ENCODE measurements around the gene ATP8B3.

ATP8B3 gene

DNA sequence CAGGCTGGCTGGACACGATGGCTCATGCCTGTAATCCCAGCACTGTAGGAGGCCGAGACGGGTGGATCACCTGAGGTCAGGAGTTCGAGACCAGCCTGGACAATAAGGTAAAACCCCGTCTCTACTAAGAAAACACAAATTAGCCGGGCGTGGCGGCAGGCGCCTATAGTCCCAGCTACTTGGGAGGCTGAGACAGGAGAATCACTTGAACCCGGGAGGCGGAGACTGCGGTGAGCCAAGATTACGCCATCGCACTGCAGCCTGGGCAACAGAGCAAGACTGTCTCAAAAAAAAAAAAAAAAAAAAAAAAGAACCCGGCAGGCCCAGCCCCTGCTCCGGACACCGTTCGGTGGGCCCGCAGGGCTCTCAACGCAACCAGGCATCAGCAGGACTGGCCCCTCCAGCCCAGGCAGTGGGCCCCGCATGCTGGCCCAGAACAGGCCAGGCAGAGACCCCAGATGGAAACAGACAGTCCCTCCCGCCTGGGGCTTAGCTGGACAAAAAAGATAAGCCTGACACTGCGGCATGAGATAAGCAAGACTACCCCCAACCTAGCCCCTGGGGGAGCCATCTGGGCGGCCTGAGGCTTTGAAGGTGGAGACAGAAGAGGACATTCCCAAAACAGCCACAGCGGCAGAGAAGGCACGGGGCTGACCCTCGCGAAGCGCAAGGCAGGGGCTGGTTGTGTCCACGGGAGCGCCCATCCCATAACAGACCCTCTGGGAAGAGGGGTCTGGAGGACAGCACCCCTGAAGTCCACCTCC lies 24.6 kb upstream of the ATP8B3 start:
- DNase-seq, result no peak

DNA sequence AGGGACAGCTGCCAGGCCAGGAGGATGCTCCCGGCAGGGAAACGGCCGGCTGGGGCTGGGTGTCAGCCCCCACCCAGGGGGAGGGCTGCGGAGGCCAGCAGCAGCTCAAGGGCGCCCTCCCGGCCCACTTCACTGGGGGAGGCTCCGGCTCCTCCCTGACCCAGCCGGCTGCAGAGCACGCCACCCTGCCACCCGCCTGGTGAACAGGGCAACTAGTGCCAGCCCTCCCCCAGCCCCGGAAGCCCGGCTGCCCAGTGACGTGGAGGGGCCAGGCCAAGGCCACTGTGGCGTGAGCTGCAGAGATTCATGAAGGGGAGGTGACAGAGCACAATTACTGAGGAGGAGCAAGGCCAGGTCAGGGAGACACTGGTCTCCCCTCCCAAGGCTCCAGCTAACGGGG lies 21.5 kb upstream of the ATP8B3 start:
- no peak for DNase-seq

DNA sequence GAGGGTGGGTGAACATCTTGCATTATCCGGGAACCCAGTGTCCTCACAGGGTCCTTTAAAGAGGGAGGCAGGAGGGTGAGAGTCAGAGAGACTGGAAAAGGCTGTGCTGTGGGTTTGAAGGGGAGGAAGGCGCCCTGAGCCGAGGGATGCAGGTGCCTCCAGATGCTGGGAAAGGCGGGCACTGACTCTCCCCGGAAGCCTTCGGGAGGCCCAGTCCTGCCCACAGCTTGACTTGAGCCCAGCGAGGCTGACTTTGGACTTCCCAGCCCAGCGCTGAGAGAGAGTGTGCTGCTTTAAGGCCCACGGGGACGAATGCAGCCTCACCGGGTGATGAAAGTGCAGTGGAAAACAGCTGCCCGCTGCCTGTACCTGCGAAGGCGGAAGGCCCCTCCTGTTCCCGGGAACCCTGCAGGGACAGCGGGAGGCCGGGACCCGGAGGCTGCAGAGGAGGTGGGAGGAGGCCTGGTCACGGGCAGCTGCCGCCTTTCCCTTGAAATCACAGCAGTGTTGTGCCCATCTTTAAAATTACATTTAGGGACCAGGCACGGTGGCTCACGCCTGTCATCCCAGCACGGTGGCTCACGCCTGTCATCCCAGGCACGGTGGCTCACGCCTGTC lies 20.1 kb upstream of the ATP8B3 start:
- no peak for DNase-seq

DNA sequence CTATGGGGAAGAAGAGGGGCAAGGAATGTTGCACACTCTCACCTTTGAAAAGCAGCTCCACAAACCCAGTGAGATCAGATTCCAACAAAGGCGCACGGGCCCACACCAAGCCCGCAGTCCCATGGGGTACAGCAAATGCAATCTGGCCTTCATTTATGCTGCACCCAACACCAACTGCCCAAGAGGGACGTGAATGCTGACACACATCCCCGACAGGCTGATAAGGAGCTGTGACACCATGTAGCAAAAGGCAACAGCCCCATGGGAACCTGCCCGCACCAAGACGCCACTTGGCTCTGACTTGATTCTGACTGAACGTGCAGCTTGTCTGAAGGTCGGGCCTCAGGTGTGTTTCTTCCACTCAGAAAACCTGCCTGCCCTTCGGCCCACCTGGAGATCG lies 18.9 kb upstream of the ATP8B3 start:
- DNase-seq, result no peak

DNA sequence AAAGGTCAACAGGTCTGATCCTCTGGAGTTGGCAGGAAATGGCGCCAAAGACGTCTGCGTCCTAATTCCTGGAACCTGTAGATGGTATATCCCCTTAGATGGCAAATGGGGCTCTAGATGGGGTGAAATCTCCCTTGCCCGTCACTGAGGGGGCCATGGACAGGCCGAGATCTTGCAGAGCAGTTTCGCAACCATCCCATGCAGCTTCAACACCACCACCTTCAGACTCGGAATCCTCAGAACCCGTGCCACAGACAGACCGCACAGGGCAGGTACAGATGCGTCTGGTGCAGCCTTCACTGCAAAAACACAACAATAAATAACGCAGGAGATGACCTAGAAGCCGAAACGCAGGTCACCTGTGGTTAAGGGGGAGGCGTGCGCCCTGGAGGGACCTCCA lies 18.5 kb upstream of the ATP8B3 start:
- no peak for DNase-seq

DNA sequence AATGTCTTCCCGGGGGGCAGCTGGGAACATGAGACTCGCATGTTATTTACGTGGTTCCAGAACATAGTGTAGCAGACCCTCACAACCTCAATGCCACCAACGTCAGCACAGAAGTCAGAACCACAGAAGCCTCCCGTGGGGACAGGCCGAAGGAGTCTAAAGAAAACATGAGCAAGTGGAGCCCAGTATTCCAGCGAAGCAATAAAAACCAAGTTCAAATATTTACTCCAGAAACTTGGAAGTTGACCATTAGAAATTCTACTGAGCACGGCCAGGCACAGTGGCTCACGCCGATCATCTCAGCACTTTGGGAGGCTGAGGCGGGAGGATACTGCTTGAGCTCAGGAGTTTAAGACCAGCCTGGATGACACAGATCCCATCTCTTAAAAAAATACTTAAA lies 17.9 kb upstream of the ATP8B3 start:
- no peak for DNase-seq

DNA sequence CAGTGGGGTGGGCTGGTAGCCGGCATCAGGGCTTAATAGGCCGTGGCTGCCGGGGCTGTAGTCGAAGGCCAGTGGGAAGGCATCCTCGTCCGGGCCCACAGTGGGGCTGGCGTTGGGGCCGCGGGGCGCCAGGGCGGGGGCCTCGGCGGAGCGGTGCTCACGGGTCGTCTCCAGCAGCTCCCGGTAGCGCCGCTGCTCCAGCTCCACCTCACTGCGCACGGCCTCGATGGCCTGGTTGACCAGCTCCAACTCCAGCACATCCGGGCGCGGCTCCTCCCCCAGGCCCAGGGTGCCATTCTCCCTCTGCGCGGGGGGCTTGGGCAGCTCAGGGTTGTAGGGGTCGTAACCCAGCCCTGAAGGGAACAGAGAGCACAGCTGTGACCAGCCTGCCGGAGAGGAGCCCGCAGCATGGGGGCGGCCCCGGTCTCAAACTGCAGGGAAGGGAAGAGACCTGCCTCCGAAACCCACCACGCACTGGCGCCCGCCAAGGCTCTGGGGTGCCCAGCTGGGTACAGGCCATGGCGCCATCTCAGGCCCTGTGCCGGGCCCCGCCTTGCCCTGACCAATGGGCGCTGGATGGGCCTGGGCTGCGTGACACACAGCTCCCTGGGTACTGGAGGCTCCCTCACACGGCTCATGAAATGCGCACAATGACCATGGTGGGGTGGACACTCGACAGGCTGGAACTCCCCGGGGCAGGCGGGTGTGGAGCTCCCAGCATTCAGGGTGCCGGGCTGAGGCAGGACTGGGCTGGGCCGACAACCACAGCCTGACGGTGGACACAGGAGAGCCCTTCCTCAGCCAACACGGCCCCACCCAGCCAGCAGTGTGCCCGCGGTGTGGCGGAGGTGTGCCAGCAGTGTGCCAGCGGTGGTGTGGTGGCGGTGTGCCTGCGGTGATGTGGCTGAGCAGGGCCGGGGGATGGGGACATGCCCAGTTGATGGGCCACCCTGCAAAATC lies 16.5 kb upstream of the ATP8B3 start:
- DNase-seq, result no peak

DNA sequence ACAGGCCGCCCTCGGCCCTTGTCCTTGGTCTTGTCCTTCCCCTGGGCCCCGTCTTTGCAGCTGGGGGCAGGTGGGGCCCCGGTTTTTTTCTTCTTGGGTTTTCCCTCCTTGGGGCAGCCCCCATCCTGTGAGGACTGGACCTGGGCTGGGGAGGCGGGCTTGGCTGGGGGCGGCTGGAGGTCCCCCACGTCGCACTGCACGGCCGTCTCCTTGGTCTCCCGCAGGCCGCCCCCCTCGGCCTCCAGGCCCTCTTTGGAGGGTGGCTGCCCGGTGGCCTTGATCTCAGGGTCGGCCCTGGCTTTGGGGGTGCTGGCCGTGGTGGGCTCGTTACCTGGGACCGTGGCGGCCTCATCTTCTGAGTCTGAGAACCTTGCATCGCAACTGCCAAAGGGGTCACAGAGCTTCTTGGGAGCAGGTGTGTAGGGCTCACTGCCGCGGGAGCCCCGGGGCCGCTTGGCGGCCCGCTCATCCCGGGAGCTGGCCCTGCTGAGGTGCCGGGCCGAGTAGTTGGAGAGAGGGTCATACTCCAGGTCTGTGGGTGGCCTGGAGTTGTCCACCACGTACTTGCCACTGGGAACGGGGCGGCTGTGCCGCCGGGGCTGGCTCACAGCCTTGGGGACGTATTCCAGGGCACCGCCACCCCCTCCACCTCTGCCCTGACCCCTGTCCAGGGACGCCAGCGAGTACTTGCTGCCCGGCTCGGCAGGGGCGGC lies 15.6 kb upstream of the ATP8B3 start:
- no peak for DNase-seq

DNA sequence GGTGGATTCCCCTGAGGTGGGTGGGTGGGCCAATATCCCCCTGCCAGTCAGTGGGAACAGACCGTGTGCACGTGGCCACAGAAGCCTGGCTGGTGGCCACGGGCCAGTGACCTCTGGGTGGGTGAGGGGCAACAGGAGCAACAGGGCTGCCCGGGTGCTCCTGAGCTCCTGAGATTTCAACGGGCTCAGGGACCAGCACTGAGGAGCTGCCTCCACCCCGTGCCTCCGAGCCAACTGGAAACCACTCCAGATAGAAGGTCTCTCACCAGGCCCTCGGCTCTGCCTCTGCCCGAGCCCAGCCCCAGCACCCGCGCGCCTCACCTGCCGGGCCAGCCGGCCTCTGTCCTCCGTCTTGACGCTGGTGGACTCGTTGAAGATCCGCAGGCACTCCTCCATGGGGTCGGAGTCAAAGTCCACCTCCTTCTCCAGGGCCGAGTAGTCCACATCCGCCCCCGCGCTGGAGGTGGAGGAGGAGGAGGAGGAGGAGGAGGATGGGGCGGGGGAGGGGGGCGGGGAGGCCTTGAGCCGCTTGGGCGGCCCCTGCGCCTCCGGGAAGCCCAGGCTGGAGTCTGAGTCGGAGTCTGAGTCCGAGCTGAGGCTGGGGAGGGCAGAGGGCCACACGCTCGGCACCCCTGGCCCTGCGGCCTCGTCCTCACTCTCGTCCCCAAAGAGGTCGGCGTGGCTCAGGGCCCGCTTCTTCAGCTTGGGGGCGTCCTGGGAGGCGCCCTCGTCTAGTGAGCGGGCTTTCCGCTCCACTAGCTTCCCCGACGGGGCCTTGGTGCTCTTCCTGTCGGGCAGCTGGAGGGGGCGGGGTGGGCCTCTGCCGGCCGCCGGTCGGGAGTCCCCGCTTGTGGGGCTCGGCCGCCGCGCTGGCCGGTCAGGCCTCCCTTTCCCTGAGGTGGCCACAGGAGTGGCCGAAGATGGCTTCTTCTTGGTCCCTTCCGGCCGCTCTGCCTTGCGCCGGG lies 14.8 kb upstream of the ATP8B3 start:
- DNase-seq, result no peak

DNA sequence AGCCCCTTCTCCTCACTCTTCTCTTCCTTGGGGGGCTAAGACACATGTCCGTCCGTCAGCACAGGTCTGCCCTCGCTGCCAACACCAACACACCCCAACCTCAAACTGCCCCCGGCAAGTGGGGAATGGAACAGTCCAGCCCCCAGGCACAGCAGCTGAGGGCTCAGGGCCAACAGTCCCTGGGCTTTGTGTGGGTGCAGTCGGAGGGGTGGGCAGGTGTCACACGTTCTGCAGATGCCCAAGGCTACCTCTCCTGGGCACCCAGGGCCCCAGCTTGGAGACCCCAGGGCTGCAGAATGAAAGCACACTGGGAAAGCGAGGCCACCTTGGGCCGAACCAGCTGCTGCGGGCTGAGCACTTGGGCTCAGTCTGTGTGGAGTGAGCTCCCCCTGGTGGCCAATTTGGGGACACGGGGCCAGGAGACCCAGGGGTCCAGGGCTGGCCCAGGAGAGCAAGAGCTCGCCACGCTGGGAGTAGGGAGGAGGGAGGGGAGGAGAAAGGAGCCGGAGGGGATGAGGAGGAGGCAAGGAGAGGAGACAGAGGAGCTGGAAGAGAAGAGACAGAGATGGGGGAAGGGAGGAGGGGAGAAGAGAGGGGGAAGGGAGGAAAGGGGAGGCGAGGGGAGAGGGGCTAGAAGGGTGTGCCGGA lies 14.0 kb upstream of the ATP8B3 start:
- DNase-seq, result no peak

DNA sequence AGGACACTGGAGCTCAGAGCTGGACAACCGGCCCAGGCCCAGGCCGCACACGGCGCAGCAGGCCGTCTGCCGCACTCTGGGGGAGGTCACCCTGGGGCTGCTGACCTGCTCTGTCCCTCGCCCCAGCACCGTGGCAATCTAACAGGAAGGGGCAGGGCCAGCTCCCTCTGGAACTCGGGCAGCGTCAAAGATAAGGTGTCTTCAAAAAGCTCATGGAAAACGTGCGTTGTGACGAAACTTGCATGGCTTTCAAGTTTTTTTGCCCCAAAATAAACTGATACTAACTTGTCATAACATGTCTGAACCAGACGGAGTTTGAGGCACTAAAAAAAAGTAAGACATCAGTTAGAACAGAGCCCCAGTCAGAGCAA lies 12.2 kb upstream of the ATP8B3 start:
- no peak for DNase-seq

DNA sequence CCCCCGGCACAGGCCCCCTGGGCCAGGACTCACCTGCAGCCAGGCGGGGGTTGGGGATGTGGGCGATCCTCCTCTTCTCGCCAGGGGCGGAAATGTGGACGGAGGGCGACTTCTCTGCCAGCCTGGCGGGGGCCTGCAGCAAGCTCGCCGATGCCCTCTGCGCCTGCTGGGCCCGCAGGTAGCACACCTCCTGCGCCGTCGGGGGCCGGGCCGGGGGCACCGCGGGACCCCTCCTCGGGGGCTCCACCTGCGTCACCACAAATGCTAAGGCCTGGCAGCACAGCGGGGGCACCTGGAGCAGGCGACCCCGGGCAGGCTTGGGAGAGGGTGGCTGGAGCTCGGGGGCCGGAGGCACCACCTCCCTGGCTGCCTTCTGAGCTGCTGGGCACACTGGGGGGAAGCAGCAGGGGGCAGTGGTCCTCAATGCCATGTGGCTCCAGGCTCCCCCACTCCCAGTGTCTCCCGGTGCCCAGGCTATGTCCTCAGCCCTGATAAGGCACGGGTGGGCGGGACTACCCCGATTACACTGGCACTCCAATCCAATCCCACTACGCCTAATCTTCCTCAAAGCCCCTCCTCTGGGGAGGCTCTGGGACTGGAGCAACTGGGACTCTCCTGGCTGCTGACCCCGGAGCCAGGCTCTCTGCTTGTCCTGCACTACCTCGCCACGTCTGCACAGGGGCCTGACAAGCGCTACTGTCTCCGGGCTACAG lies 11.6 kb upstream of the ATP8B3 start:
- DNase-seq, result no peak

DNA sequence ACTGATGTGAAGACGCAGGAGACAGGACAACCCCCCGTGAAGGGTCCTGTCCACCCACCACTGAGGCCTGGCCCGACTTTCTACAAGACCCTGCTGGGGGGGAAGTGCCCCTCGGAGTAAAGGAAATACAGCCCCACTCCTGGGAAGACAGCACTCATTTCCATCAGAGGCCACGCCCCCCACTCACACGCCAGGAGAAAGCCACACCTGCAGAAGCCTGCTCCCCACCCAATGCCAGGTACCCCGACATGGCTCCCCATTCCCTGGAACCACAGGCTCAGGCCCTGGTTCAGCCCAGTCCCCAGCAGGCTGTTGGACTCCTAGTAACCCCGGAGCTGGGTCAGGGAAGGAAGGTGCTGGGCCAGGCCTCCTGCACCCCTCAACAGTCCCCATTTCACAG lies 10.9 kb upstream of the ATP8B3 start:
- no peak for DNase-seq

DNA sequence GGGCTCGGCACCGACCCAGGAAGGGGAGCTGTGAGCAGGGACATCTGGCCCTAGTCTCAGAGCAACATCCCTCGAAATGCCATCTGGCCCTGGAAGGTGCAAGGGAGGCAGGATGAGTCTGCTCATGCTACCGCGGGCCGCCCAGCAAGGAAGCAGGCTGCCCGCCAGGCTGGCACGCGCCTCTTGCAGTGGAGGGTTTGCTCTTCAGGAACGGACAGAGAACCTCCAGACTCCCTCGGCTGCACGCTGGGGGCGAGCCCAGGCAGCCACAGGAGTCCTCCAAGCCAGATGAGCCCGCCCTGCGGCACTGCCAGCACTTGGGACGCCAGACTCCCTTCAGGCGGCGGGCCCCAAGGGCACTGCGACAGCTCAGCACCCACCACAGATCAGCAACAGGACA lies 10.1 kb upstream of the ATP8B3 start:
- DNase-seq, result no peak

DNA sequence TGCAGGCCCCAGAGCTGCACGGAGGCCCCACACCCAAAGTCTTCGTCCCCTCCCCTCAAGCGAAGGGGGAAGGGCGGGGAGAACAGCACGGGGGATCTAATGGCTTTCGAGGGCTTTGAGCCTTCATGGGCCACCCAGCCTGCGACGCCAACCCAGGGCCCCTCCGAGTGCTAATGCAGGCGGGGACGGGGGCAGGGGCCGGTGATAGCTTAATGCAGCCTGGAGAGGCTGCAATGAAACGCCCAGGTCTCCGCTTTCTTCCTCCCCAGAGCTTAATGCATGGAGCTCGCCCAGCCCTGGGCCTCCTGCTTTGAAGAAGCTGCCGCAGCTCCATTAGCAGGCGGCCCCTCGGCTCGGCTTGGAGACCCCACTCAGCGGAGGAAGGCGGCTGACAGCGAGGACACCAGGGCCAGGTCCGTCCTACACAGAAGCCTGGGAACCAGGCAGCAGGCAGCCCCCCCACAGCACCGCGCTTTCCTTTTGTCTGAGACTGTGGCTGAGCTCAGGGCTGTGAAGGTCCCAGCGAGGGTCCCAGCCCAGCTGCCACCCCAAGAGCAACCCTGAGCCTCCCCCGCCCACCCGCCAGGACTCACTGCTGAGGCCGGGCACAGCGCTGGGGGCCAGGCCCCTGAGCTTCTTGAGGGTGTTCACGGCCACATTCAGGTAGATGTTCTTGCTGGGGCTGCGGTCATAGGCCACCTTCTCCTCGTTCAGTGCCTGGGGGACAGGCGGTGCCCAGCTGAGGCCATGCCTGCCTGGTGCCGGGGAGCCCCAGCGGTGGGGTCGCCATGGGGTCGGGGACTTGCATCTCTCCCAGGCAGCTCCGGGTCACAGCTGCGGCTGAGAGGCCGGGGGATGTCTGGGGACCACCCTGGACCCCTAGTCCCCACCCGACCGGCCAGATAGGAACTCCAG lies 7.5 kb upstream of the ATP8B3 start:
- DNase-seq, result no peak

DNA sequence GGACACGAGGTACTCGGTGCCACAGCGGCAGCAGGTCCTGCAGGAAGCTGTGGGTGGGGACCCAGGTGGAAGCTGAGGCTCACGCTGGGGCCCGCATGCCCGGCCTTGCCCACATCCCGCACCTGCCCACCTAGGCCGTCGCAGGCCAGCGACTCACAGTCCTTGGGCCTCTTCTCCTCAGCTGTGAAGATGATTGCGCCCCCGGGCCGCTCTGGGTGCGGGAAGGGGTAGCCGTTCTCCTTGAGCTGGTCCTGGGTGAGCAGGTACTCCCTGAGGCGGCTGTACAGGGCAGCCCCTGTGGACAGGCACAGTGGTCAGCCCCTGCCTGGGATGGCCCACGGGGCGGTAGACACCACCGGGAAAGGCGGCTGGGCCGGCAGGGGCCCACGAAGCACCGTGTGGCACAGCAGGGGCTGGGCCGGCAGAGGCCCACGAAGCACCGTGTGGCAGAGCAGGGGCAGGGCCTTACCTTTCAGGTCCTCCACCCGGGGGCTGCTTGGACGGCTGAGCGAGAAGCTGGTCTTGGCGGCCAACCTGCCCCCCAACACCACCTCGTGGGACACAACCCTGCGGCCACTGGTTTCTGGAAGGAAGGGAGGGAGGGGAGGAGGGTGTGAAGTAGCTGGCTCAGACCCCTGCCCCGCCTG lies 6.6 kb upstream of the ATP8B3 start:
- DNase-seq, result no peak

DNA sequence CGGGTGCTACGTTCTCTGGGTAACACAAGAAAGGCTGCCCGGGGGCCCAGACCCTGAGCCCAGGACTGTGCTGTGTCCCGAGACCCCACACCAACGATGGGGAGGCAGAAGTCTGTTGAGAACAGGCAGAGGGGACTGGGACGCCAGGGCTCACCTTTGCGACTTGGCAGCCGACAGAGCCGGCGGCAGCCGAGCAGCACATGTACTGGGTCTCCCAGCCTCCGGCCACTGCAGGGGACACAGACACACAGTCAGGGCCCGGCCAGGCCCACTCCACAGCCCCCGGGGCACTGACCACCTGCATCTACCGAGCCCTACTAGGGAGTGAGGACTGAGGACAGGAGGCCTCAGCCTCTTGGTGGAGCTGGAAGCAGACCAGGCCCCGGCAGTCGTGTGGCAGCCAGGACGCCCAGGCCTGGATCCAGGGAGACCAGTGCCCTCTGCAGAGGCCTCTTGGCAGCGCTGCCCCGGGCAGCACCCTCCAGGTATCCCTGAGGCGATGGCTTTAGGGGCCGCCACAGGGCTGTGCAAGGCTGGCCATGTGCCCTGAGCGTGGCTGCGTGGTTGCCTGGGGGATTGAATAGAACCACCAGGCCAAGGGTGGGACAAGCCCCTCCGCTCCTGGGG lies 5.6 kb upstream of the ATP8B3 start:
- DNase-seq, result no peak

DNA sequence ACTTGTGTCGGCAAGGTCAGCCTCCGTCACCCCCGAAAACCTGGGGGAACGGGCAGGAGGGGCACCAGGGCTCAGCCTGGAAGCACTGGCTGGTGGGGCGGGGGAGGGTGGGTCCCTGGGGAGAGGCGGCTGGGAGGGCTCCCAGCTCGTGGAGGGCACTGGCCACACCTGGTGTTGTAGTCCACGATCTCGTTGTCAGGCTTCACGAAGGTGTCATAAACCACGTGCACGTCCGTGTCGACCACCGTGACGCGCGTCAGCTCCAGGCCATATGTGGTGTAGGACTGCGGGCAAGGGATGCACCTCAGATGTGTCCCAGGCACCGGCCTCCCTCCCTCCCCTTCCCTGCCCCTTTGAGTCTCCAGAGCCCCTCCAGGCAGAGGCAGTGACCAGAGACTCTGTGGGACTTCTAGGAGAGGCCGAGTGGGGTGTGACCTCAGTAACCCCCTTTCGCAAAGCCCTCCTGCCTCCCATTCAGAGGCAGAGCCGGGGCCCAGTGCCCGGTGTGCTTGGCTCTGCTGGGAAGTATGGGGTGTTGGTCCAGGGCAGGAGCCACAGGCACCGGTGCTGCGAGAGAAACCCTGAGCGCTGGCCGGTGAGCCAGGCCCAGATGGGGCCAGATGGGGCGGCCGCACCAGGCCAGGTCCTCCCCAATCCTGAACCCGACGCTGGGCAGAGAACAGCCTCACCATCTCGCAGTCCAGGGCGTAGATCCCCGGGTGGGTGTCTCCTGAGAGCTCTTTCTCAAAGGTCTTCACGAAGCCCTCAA lies 4.6 kb upstream of the ATP8B3 start:
- no peak for DNase-seq

All from NCI-H524 treated with DMSO at 0.1 percent for 48 hours (cell line).